Neural progenitor cell (in vitro differentiated cells): ENCODE measurements around the gene NINJ2.

Experiments
- CTCF ChIP-seq: fragments of 200-600 bp; sonication (generic); IDR thresholded peaks from 2 replicates; pipeline ENCODE4 v1.5.1; 2017; ENCODE audit warnings: antibody characterized with exemption, mild to moderate bottlenecking
- EZH2 ChIP-seq: fragments of 200-600 bp; sonication (generic); IDR thresholded peaks from 2 replicates; pipeline ENCODE4 v1.6.1; 2017; ENCODE audit warnings: antibody characterized with exemption, mild to moderate bottlenecking, moderate library complexity
- EZH2phosphoT487 ChIP-seq: fragments of 200-600 bp; sonication (generic); IDR thresholded peaks from 2 replicates; pipeline ENCODE4 v1.6.1; 2017; ENCODE audit warnings: antibody characterized with exemption

GRCh38 chr12:524167-524951 is 138.9 kb downstream of the NINJ2 start:
- TF ChIP-seq CTCF = no peak
- no peak for TF ChIP-seq EZH2phosphoT487
- TF ChIP-seq EZH2 = no peak
